GM12801 (cell line): ENCODE measurements around the gene ELOVL4.

Experiments used
- CTCF ChIP-seq: IDR thresholded peaks from one replicate; pipeline ENCODE4 v1.5.1; 2011; ENCODE audit warnings: control low read depth; ENCODE audit not compliant: insufficient read length; ENCODE audit errors: extremely low read depth

The ELOVL4 gene

GRCh38 chr6:79911992-79912391 lies 35.4 kb downstream of the ELOVL4 start:
- no peak for TF ChIP-seq CTCF

GRCh38 chr6:79909517-79909916 lies 37.8 kb downstream of the ELOVL4 start:
- no peak for TF ChIP-seq CTCF

- no peak for TF ChIP-seq CTCF
Observed at GRCh38 chr6:79902046-79902445, 45.3 kb downstream of the ELOVL4 start.

- no peak for TF ChIP-seq CTCF
Observed at GRCh38 chr6:79898076-79898475, 49.3 kb downstream of the ELOVL4 start.

- no peak for TF ChIP-seq CTCF
Observed at GRCh38 chr6:79896075-79896449, 51.3 kb downstream of the ELOVL4 start.

GRCh38 chr6:79895382-79896074 lies 51.8 kb downstream of the ELOVL4 start:
- TF ChIP-seq CTCF: no peak

GRCh38 chr6:79894939-79895338 lies 52.4 kb downstream of the ELOVL4 start:
- TF ChIP-seq CTCF: no peak
